ENCODE measurements around the gene IMMP2L.

DNA sequence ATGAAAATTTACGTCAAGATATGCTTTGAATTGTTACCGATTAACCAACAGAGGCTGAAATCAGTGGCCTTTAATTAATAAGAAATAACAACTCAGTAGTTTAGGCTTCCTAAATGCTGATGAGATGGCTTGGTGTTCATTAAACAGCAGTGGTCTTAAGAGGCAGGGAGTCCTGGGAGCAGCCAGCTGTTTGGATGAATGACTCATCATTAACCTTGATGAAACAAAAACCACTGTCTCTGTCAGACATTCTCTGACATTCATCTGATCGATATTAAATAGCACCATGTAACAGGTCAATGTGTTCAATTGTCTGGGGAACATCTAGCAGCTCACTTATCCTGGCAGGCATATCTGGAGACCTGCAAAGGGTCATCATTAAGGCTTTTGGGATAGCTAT is 705.6 kb downstream of the IMMP2L start:
- TF ChIP-seq, protein P1, sequence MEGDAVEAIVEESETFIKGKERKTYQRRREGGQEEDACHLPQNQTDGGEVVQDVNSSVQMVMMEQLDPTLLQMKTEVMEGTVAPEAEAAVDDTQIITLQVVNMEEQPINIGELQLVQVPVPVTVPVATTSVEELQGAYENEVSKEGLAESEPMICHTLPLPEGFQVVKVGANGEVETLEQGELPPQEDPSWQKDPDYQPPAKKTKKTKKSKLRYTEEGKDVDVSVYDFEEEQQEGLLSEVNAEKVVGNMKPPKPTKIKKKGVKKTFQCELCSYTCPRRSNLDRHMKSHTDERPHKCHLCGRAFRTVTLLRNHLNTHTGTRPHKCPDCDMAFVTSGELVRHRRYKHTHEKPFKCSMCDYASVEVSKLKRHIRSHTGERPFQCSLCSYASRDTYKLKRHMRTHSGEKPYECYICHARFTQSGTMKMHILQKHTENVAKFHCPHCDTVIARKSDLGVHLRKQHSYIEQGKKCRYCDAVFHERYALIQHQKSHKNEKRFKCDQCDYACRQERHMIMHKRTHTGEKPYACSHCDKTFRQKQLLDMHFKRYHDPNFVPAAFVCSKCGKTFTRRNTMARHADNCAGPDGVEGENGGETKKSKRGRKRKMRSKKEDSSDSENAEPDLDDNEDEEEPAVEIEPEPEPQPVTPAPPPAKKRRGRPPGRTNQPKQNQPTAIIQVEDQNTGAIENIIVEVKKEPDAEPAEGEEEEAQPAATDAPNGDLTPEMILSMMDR (IDR thresholded peaks at IDR 0.05): no peak
- no peak for TF ChIP-seq POLR2A (IDR thresholded peaks at IDR 0.05)

Data from right lobe of liver (tissue), 4 donors.